Activated CD8-positive, alpha-beta T cell treated with anti-CD3 and anti-CD28 coated beads for 36 hours (primary cell): Measurements from ENCODE around the gene IFITM5. TPM values are rescaled to one million over a fixed set of nuclear protein-coding genes. Genes with fewer than 3 reads are reported as not detected.
A peak's percentile ranks its signal among the peaks of the same experiment; 100 is the strongest.

Source experiments
- ATAC-seq: fragments of 200-7000 bp; cut with Tn5 transposase; one replicate; pipeline ENCODE4 v1.10.0; 2021; ENCODE audit warnings: mild to moderate bottlenecking, moderate library complexity
- CTCF ChIA-PET: fragments of 350-600 bp; sonication (Branson Sonifier 250); formaldehyde crosslinking; loops from one replicate; lab custom pipeline; 2021; ENCODE audit warnings: antibody characterized with exemption; lab: Charles Lee
- POLR2A ChIA-PET: fragments of 350-600 bp; sonication (Branson Sonifier 250); formaldehyde crosslinking; loops from one replicate; lab custom pipeline; 2021; ENCODE audit warnings: antibody characterized with exemption; lab: Charles Lee
- DNase-seq: peaks from one replicate; pipeline ENCODE4 v3.0.0-alpha.2; 2020
- H3K27ac Mint-ChIP-seq: one replicate; pipeline ENCODE4 v1.8.0; 2021; ENCODE audit warnings: mild to moderate bottlenecking, mixed read lengths
- H3K27me3 Mint-ChIP-seq: one replicate; pipeline ENCODE4 v1.8.0; 2021; ENCODE audit warnings: mixed read lengths
- H3K36me3 Mint-ChIP-seq: one replicate; pipeline ENCODE4 v1.8.0; 2021; ENCODE audit warnings: low read depth, mixed read lengths
- H3K4me1 Mint-ChIP-seq: one replicate; pipeline ENCODE4 v1.8.0; 2021; ENCODE audit warnings: low read depth, mixed read lengths
- H3K4me3 Mint-ChIP-seq: one replicate; pipeline ENCODE4 v1.8.0; 2021; ENCODE audit warnings: mild to moderate bottlenecking, moderate library complexity, mixed read lengths
- H3K9me3 Mint-ChIP-seq: one replicate; pipeline ENCODE4 v1.8.0; 2021; ENCODE audit warnings: mixed read lengths
- intact Hi-C: fragments of 100-400 bp; cut with micrococcal nuclease; formaldehyde crosslinking; loops from one replicate; pipeline ENCODE4 v1.10.0; 2022
- total RNA-seq, 2 experiments: library from RNA; stranded (reverse); gene quantifications; one replicate each; pipeline ENCODE4 v1.2.3, GENCODE V29; 2021
- TF ChIP-seq, protein P1 (sequence below): fragments of 200-600 bp; IDR thresholded peaks from one replicate; pipeline ENCODE4 v1.8.0; 2022; ENCODE audit warnings: antibody characterized with exemption, mild to moderate bottlenecking

The IFITM5 gene
- total RNA-seq, 2 experiments from 2014 or later = not detected

DNA sequence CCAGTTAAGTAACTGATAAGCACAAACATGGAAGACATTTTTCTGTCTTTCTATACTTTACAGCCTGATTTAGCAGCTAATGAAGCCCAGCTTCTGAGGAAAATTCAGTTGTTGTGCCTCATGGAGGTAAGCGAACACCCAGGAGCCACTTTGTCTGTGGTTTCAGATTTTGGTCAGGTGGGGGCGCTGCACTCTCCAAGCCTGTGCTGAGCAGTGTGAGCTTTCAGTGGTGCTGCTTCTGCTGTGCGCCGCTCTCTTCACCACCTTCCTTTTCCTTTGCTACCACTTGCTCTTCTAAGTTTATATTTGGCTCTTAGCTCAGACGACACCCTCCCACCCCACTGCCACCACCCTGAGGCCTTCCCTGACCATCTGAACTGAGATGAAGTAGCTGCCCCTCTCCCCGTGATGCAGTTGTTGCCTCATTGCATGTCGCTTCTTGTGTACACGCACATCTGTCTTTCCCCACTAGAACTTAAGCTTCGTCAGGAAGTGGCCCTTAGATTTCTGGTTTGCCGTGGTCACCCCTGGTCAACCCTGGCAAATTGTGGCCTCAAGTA is 48.5 kb downstream of the IFITM5 start:
- H3K4me3 Mint-ChIP-seq = no peak overlapping the region
- intact Hi-C loops = no loop called here
- DNase-seq (peak; percentile 91), ATAC-seq (peak; percentile 98)
- TF ChIP-seq, protein P1, sequence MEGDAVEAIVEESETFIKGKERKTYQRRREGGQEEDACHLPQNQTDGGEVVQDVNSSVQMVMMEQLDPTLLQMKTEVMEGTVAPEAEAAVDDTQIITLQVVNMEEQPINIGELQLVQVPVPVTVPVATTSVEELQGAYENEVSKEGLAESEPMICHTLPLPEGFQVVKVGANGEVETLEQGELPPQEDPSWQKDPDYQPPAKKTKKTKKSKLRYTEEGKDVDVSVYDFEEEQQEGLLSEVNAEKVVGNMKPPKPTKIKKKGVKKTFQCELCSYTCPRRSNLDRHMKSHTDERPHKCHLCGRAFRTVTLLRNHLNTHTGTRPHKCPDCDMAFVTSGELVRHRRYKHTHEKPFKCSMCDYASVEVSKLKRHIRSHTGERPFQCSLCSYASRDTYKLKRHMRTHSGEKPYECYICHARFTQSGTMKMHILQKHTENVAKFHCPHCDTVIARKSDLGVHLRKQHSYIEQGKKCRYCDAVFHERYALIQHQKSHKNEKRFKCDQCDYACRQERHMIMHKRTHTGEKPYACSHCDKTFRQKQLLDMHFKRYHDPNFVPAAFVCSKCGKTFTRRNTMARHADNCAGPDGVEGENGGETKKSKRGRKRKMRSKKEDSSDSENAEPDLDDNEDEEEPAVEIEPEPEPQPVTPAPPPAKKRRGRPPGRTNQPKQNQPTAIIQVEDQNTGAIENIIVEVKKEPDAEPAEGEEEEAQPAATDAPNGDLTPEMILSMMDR = peak; percentile 83
- peaks cover 18% of the 10 kb centered on the region for H3K4me1 Mint-ChIP-seq
- no peaks in the 10 kb centered on the region for H3K9me3 Mint-ChIP-seq
- peak overlapping the region; percentile 82 for H3K27ac Mint-ChIP-seq
- no peaks in the 10 kb centered on the region for H3K27me3 Mint-ChIP-seq
- ChIA-PET POLR2A (interaction anchor here (0.5 to 3.9 kb wide), 16 partner anchors 9 to 247 kb away, joined by 3 to 24 read pairs (median 5); partner anchors contain the start of genes IFITM2, NLRP6, PSMD13 and SIRT3), CTCF (interaction anchor here (0.7 to 5.1 kb wide), 46 partner anchors 9 to 223 kb away, joined by 3 to 71 read pairs (median 8); partner anchors contain the start of genes ANO9, BET1L, IFITM2 and IFITM5)
- H3K36me3 Mint-ChIP-seq = peaks cover 56% of the 10 kb centered on the region

DNA sequence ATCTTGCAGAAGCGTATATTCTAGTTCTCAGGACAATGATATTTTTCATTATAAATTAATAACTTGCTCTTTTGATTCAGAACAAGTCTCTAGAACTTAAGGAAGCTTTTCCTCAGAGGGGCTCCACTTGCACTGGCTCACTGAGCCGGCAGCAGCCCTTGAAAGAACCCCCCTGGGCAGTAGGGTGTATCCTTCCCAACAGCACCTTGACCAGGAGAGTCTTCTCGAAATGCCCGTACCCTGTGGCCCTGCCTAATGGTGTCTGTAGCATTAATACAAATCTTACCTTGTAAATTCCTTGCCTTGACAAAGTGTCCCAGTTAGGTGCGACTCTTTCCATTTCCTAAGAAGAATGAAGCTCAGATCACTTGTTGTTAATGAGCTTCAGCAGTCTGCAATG is 49.1 kb downstream of the IFITM5 start:
- peaks cover 20% of the 10 kb centered on the region for H3K4me1 Mint-ChIP-seq
- peaks cover 61% of the 10 kb centered on the region for H3K36me3 Mint-ChIP-seq
- DNase-seq = no peak
- no peak for ATAC-seq
- no peak overlapping the region for H3K27ac Mint-ChIP-seq
- POLR2A ChIA-PET = interaction anchor here (0.7 to 3.9 kb wide), 13 partner anchors 9 to 113 kb away, joined by 3 to 24 read pairs (median 6); partner anchors contain the start of genes IFITM2, NLRP6, PSMD13 and SIRT3
- TF ChIP-seq, protein P1 = no peak
- H3K9me3 Mint-ChIP-seq = no peaks in the 10 kb centered on the region
- H3K4me3 Mint-ChIP-seq = no peak overlapping the region
- CTCF ChIA-PET = interaction anchor here (0.7 to 5.1 kb wide), 43 partner anchors 8 to 223 kb away, joined by 3 to 71 read pairs (median 10); partner anchors contain the start of genes ANO9, BET1L, IFITM2 and IFITM5
- H3K27me3 Mint-ChIP-seq = no peaks in the 10 kb centered on the region
- intact Hi-C loops = no loop called here

DNA sequence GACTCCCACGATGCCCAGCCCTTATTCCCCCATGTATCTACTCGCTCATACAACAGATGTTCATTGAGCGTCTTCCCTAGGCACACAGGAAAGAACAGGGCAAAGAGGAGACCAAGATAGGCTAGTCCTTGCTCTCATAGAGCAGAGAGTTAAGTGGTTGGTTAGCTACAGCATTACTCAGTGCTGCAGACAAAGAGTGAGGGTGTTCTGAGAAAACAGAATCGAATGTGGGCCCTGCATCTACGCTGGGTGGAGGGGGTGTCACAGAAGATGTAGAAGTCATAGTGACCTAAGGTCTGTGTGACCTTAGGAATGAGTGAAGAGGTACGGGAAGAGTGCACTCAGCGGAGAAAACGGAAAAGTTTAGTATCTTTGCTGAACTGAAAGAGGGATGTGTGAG is 50.3 kb downstream of the IFITM5 start:
- no peak for DNase-seq
- Mint-ChIP-seq H3K4me3 (no peak overlapping the region), H3K36me3 (peaks cover 68% of the 10 kb centered on the region), H3K27me3 (no peaks in the 10 kb centered on the region), H3K9me3 (no peaks in the 10 kb centered on the region), H3K27ac (peak overlapping the region; percentile 8), H3K4me1 (peaks cover 25% of the 10 kb centered on the region)
- CTCF ChIA-PET = interaction anchor here (0.8 to 5.1 kb wide), 9 partner anchors 11 to 200 kb away, joined by 3 to 71 read pairs (median 14); partner anchors contain the start of genes BET1L, NLRP6, PSMD13 and PTDSS2
- intact Hi-C loops = no loop called here
- no peak for ATAC-seq
- POLR2A ChIA-PET = interaction anchor here (1.0 to 3.9 kb wide), 2 partner anchors 11 to 28 kb away, joined by 3 to 24 read pairs; partner anchors contain the start of gene PSMD13
- TF ChIP-seq, protein P1 = no peak

Other genes starting within 250 kb of the IFITM5 start
- not detected for gene SCGB1C1, start 106.4 kb downstream of the IFITM5 start, total RNA-seq
- 10 to 100 TPM; 58.4 to 68.9 TPM for gene BET1L, start 92.1 kb downstream of the IFITM5 start, total RNA-seq
- 100 to 1,000 TPM in 1 of 2 experiments, 10 to 100 TPM in 1; 96.5 to 108 TPM for gene RIC8A, start 91.8 kb downstream of the IFITM5 start, total RNA-seq
- 10 to 100 TPM; 27.7 to 32.1 TPM for gene SIRT3, start 63.2 kb downstream of the IFITM5 start, total RNA-seq
- 100 to 1,000 TPM; 220 to 228 TPM for gene PSMD13, start 62.5 kb downstream of the IFITM5 start, total RNA-seq
- gene NLRP6, start 21.1 kb downstream of the IFITM5 start, total RNA-seq = 1 to 10 TPM; 3.3 to 3.4 TPM
- gene PGGHG, start 10.4 kb downstream of the IFITM5 start, total RNA-seq = 100 to 1,000 TPM; 298 to 308 TPM
- 100 to 1,000 TPM; 540 to 549 TPM for gene IFITM2, start 8.3 kb upstream of the IFITM5 start, total RNA-seq
- 100 to 1,000 TPM; 296 to 304 TPM for gene IFITM1, start 14.5 kb upstream of the IFITM5 start, total RNA-seq
- 10 to 100 TPM; 52.8 to 58.0 TPM for gene IFITM3, start 21.3 kb upstream of the IFITM5 start, total RNA-seq
- 1 to 10 TPM; 1.5 to 3.4 TPM for gene B4GALNT4, start 70.0 kb upstream of the IFITM5 start, total RNA-seq
- gene PKP3, start 94.7 kb upstream of the IFITM5 start, total RNA-seq = under 1 TPM in 1 of 2 experiments, not detected in 1; 0.18 TPM
- 10 to 100 TPM; 33.9 to 35.0 TPM for gene SIGIRR, start 115.5 kb upstream of the IFITM5 start, total RNA-seq
- 10 to 100 TPM; 28.2 to 29.0 TPM for gene ANO9, start 142.5 kb upstream of the IFITM5 start, total RNA-seq
- gene PTDSS2, start 150.8 kb upstream of the IFITM5 start, total RNA-seq = 10 to 100 TPM; 17.4 to 18.0 TPM
- 100 to 1,000 TPM; 105 to 110 TPM for gene RNH1, start 207.7 kb upstream of the IFITM5 start, total RNA-seq
- gene HRAS, start 236.1 kb upstream of the IFITM5 start, total RNA-seq = 10 to 100 TPM; 30.4 to 34.6 TPM
- gene LRRC56, start 238.0 kb upstream of the IFITM5 start, total RNA-seq = under 1 TPM; 0.67 to 0.99 TPM